Measurements from ENCODE around the gene KCNQ5.

Gene KCNQ5

GRCh38 chr6:72639920-72640614 is 18.2 kb downstream of the KCNQ5 start:
- DNase-seq (ENCODE audit: low read depth in 2 of 2) = no peak

- DNase-seq (ENCODE audit: low read depth in 2 of 2) = no peak
Observed at GRCh38 chr6:72640615-72640930, 18.7 kb downstream of the KCNQ5 start.

- DNase-seq (ENCODE audit: low read depth in 2 of 2) = no peak
Observed at GRCh38 chr6:72642435-72642834, 20.6 kb downstream of the KCNQ5 start.

GRCh38 chr6:72643214-72643613 is 21.4 kb downstream of the KCNQ5 start:
- DNase-seq (ENCODE audit: low read depth in 2 of 2) = no peak

- no peak for DNase-seq (ENCODE audit: low read depth in 2 of 2)
Observed at GRCh38 chr6:72646604-72647485, 25.0 kb downstream of the KCNQ5 start.

- DNase-seq (ENCODE audit: low read depth in 2 of 2) = no peak
Observed at GRCh38 chr6:72647489-72647888, 25.6 kb downstream of the KCNQ5 start.

GRCh38 chr6:72649032-72649984 is 27.4 kb downstream of the KCNQ5 start:
- no peak for DNase-seq (ENCODE audit: low read depth in 2 of 2)

GRCh38 chr6:72650081-72650745 is 28.3 kb downstream of the KCNQ5 start:
- no peak for DNase-seq (ENCODE audit: low read depth in 2 of 2)

GRCh38 chr6:72651174-72651573 is 29.3 kb downstream of the KCNQ5 start:
- no peak for DNase-seq (ENCODE audit: low read depth in 2 of 2)

GRCh38 chr6:72651967-72652956 is 30.4 kb downstream of the KCNQ5 start:
- DNase-seq (ENCODE audit: low read depth in 2 of 2) = no peak

GRCh38 chr6:72653026-72653425 is 31.2 kb downstream of the KCNQ5 start:
- no peak for DNase-seq (ENCODE audit: low read depth in 2 of 2)

- DNase-seq (ENCODE audit: low read depth in 2 of 2) = no peak
Observed at GRCh38 chr6:72654071-72654621, 32.3 kb downstream of the KCNQ5 start.

GRCh38 chr6:72657407-72658197 is 35.7 kb downstream of the KCNQ5 start:
- DNase-seq (ENCODE audit: low read depth in 2 of 2) = no peak

GRCh38 chr6:72659754-72660153 is 37.9 kb downstream of the KCNQ5 start:
- no peak for DNase-seq (ENCODE audit: low read depth in 2 of 2)

GRCh38 chr6:72661411-72661810 is 39.5 kb downstream of the KCNQ5 start:
- no peak for DNase-seq (ENCODE audit: low read depth in 2 of 2)

GRCh38 chr6:72665599-72665998 is 43.7 kb downstream of the KCNQ5 start:
- DNase-seq (ENCODE audit: low read depth in 2 of 2) = no peak

- no peak for DNase-seq (ENCODE audit: low read depth in 2 of 2)
Observed at GRCh38 chr6:72669324-72669723, 47.5 kb downstream of the KCNQ5 start.

GRCh38 chr6:72672906-72673305 is 51.0 kb downstream of the KCNQ5 start:
- no peak for DNase-seq (ENCODE audit: low read depth in 2 of 2)

- DNase-seq (ENCODE audit: low read depth in 2 of 2) = no peak
Observed at GRCh38 chr6:72674842-72675241, 53.0 kb downstream of the KCNQ5 start.

Measured in stimulated activated CD4-positive, alpha-beta T cell treated with anti-CD3 and anti-CD28 coated beads, Interleukin-1b, Interleukin-23, amount 100 ng/mL, for 1 hour (primary cell).